PFSK-1 (cell line): ENCODE data around the gene ECE2.

ENCODE experiments used
- FOXP2 ChIP-seq: optimal IDR thresholded peaks from 2 replicates; pipeline ENCODE3; 2011; ENCODE audit warnings: borderline replicate concordance, control low read depth, inconsistent platforms; ENCODE audit not compliant: insufficient read depth; ENCODE audit errors: extremely low read length, extremely low read depth
- POLR2AphosphoS5 ChIP-seq: IDR thresholded peaks from 2 replicates; pipeline ENCODE4 v1.6.1; 2012; ENCODE audit warnings: low read depth, mild to moderate bottlenecking, control low read depth, low read length, moderate library complexity
- SIN3A ChIP-seq: IDR thresholded peaks from 2 replicates; pipeline ENCODE4 v1.6.1; 2012; ENCODE audit warnings: mild to moderate bottlenecking, low read length, moderate library complexity, borderline replicate concordance; ENCODE audit not compliant: insufficient read depth
- TAF1 ChIP-seq: IDR thresholded peaks from 2 replicates; pipeline ENCODE4 v1.6.1; 2012; ENCODE audit warnings: low read length, control low read depth, borderline replicate concordance; ENCODE audit not compliant: insufficient read depth

GRCh38 chr3:184259396-184259877 is 16.4 kb upstream of the ECE2 start:
- TF ChIP-seq POLR2AphosphoS5 (no peak), TAF1 (no peak), SIN3A (no peak), FOXP2 (no peak)
